Vagina (tissue), 2 donors: Measurements from ENCODE around the gene HOXA5.

Source experiments
- CTCF ChIP-seq, 3 experiments: fragments of 450-650 bp in 2 of 3; fragments of 200-600 bp in 1 of 3; sonication (generic) in 1 of 3; IDR thresholded peaks; one replicate each; pipeline ENCODE4 v1.5.1; 2017 to 2019; ENCODE audit warnings: antibody characterized with exemption in 3 of 3, mild to moderate bottlenecking in 2 of 3, moderate library complexity in 2 of 3
- POLR2A ChIP-seq, 2 donors: fragments of 450-650 bp; IDR thresholded peaks; one replicate each; pipeline ENCODE4 v1.6.1; 2017; ENCODE audit warnings: antibody characterized with exemption in 2 of 2, mild to moderate bottlenecking in 2 of 2, moderate library complexity in 2 of 2
- POLR2AphosphoS5 ChIP-seq, 2 donors: sonication (generic); formaldehyde crosslinking; IDR thresholded peaks; one replicate each; pipeline ENCODE4 v1.9.0; 2017; ENCODE audit warnings: antibody characterized with exemption in 2 of 2, mild to moderate bottlenecking in 2 of 2, low read depth in 1 of 2; ENCODE audit not compliant: insufficient read depth in 1 of 2

- TF ChIP-seq CTCF (IDR thresholded peaks at IDR 0.05) = no peak
- TF ChIP-seq POLR2AphosphoS5 (IDR thresholded peaks at IDR 0.05; ENCODE audit: insufficient read depth in 1 of 2, low read depth in 1 of 2) = no peak
- TF ChIP-seq POLR2A (IDR thresholded peaks at IDR 0.05) = no peak
Measured at GRCh38 chr7:27091941-27092818, 51.3 kb downstream of the HOXA5 start.
